Adipose tissue (tissue), 3 donors: ENCODE data around the gene LAMB1. TPM values are rescaled to one million over a fixed set of nuclear protein-coding genes. Genes with fewer than 3 reads are reported as not detected.
"Not testable (repeated sequence)": the region's sequence is repeated elsewhere in the genome, so short reads cannot be mapped to it uniquely, and the experiment has no call there.

Experiments used
- H3K27ac ChIP-seq: one replicate; pipeline ENCODE4 v1.5.1; 2013; ENCODE audit warnings: low read depth, low read length
- WGBS, 3 donors: extraction: QIAGEN DNeasy Blood & Tissue Kit; methylation state at CpG; one replicate each; pipeline ENCODE4 v1.1.7; 2013; 5-methylcytosine and 5-hydroxymethylcytosine counted together
- polyA plus RNA-seq, 3 donors: library from polyadenylated mRNA; stranded (reverse); fragments of 200-250 nt; gene quantifications; one replicate each; pipeline ENCODE4 v1.2.3, GENCODE V29; 2013
- donor health status: healthy with polysubstance abuse.
- donor health status: Bipolar disorder and iron deficiency.
- donor health status: healthy.

The LAMB1 gene
- polyA plus RNA-seq, 3 donors: 86.0 to 249 (median 233) TPM

GRCh38 chr7:107958764-107959526 is 44.0 kb downstream of the LAMB1 start:
- WGBS, 3 donors: 67 to 85% (median 69%) methylated on average over 14 of the region's 14 CpGs
- H3K27ac ChIP-seq: peak overlapping the region; percentile 67

GRCh38 chr7:107957436-107957835 is 45.5 kb downstream of the LAMB1 start:
- H3K27ac ChIP-seq: no peak overlapping the region
- 57 to 93% (median 65%) methylated on average over 2 of the region's 2 CpGs for WGBS, 3 donors

GRCh38 chr7:107956950-107957349 is 46.0 kb downstream of the LAMB1 start:
- not testable (repeated sequence) for H3K27ac ChIP-seq
- WGBS, 3 donors: 92 to 100% (median 95%) methylated on average over 4 of the region's 4 CpGs

- WGBS, 3 donors: 87 to 92% (median 90%) methylated on average over 5 of the region's 5 CpGs
- H3K27ac ChIP-seq: no peak overlapping the region
These were observed 47.6 kb downstream of the LAMB1 start for GRCh38 chr7:107955394-107955793.

- no peak overlapping the region for H3K27ac ChIP-seq
- 73 to 92% (median 84%) methylated on average over 2 of the region's 2 CpGs for WGBS, 3 donors
These were observed 49.0 kb downstream of the LAMB1 start for GRCh38 chr7:107953924-107954303.

GRCh38 chr7:107953265-107953923 is 49.6 kb downstream of the LAMB1 start:
- 75 to 80% (median 79%) methylated on average over 10 of the region's 10 CpGs for WGBS, 3 donors
- no peak overlapping the region for H3K27ac ChIP-seq

GRCh38 chr7:107951896-107952295 is 51.1 kb downstream of the LAMB1 start:
- H3K27ac ChIP-seq: no peak overlapping the region
- 75 to 90% (median 87%) methylated on average over 9 of the region's 9 CpGs for WGBS, 3 donors

- H3K27ac ChIP-seq: no peak overlapping the region
- 63 to 93% (median 91%) methylated on average over 14 of the region's 14 CpGs for WGBS, 3 donors
These were observed 51.7 kb downstream of the LAMB1 start for GRCh38 chr7:107951172-107951787.

- 64 to 81% (median 71%) methylated on average over 1 of the region's 1 CpG for WGBS, 3 donors
- no peak overlapping the region for H3K27ac ChIP-seq
These were observed 53.5 kb downstream of the LAMB1 start for GRCh38 chr7:107949443-107949935.

- WGBS, 3 donors: 53 to 64% (median 59%) methylated on average over 7 of the region's 7 CpGs
- H3K27ac ChIP-seq: no peak overlapping the region
These were observed 54.1 kb downstream of the LAMB1 start for GRCh38 chr7:107948645-107949442.

- no peak overlapping the region for H3K27ac ChIP-seq
- WGBS, 3 donors: 86 to 89% (median 87%) methylated on average over 6 of the region's 6 CpGs
These were observed 56.1 kb downstream of the LAMB1 start for GRCh38 chr7:107946881-107947280.

GRCh38 chr7:107946451-107946850 is 56.5 kb downstream of the LAMB1 start:
- WGBS, 3 donors: 69 to 76% (median 70%) methylated on average over 2 of the region's 2 CpGs
- H3K27ac ChIP-seq: no peak overlapping the region

GRCh38 chr7:107945332-107945731 is 57.6 kb downstream of the LAMB1 start:
- H3K27ac ChIP-seq: no peak overlapping the region
- WGBS, 3 donors: 83 to 95% (median 93%) methylated on average over 2 of the region's 2 CpGs

GRCh38 chr7:107944411-107945169 is 58.4 kb downstream of the LAMB1 start:
- H3K27ac ChIP-seq: no peak overlapping the region
- WGBS, 3 donors: 85 to 89% (median 89%) methylated on average over 3 of the region's 3 CpGs

- H3K27ac ChIP-seq: no peak overlapping the region
- WGBS, 3 donors: 91 to 94% (median 93%) methylated on average over 4 of the region's 4 CpGs
These were observed 59.9 kb downstream of the LAMB1 start for GRCh38 chr7:107943018-107943417.

- H3K27ac ChIP-seq: no peak overlapping the region
- WGBS, 3 donors: 87 to 94% (median 89%) methylated on average over 4 of the region's 4 CpGs
These were observed 62.0 kb downstream of the LAMB1 start for GRCh38 chr7:107940951-107941350.

GRCh38 chr7:107939573-107940489 is 63.1 kb downstream of the LAMB1 start:
- no peak overlapping the region for H3K27ac ChIP-seq
- WGBS, 3 donors: 67 to 84% (median 70%) methylated on average over 16 of the region's 16 CpGs
